GM12875 (cell line): Measurements from ENCODE around the gene SLC39A11.

Experiments used
- H3K4me3 ChIP-seq: one replicate; pipeline ENCODE4 v1.5.1; 2011; ENCODE audit warnings: low read depth, low read length, control low read depth
- TF ChIP-seq, protein P1 (sequence below): IDR thresholded peaks from 2 replicates; pipeline ENCODE4 v1.5.1; 2011; ENCODE audit warnings: low read depth, mild to moderate bottlenecking, control low read depth, inconsistent platforms, low read length, moderate library complexity, borderline replicate concordance; ENCODE audit not compliant: insufficient read depth

The SLC39A11 gene

DNA sequence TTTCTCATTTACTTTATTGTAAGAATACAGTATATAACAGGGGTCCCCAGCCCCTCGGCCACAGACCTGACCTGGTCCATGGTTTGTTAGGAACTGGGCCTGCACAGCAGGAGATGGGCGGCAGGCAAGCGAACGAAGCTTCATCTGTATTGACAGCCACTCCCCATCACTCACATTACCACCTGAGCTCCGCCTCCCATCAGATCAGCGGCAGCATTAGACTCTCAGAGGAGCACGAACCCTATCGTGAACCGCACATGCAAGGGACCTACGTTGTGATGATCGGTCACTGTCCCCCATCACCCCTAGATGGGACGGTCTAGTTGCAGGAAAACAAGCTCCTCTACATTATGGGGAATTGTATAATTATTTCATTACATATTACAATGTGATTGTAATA is 410.6 kb downstream of the SLC39A11 start:
- H3K4me3 ChIP-seq: no peak overlapping the region
- TF ChIP-seq, protein P1, sequence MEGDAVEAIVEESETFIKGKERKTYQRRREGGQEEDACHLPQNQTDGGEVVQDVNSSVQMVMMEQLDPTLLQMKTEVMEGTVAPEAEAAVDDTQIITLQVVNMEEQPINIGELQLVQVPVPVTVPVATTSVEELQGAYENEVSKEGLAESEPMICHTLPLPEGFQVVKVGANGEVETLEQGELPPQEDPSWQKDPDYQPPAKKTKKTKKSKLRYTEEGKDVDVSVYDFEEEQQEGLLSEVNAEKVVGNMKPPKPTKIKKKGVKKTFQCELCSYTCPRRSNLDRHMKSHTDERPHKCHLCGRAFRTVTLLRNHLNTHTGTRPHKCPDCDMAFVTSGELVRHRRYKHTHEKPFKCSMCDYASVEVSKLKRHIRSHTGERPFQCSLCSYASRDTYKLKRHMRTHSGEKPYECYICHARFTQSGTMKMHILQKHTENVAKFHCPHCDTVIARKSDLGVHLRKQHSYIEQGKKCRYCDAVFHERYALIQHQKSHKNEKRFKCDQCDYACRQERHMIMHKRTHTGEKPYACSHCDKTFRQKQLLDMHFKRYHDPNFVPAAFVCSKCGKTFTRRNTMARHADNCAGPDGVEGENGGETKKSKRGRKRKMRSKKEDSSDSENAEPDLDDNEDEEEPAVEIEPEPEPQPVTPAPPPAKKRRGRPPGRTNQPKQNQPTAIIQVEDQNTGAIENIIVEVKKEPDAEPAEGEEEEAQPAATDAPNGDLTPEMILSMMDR: no peak

DNA sequence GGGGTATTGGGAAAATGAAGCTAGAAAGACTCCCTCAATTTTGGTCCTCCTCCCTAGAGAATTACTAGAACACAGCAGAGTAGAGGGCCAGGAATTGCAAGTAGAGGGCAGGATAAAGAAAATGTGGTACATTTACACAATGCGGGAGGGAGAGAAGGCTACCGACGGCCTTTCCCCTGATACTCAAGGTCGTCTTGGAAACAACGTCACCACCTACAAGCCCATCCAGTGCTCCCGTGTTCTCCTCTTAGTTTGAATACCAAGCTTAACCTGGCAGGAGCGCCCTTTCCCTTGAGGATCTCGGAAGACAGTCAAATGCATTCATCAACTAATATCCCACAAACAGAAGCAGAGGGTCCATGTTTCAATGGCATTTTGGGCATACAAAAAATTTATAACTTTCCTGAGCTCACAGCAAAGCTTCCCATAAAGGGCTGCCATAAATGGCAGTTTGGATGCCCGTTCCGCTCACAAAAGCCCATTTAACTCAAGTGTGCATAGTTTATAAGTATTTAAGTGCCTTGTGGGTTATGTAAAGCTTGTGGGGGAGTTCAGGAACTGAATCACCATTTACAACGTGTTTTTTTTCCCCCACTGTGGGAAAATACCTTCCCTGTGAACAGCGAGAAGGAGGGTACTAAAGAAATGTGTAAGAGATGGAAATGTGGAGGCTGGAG is 414.6 kb downstream of the SLC39A11 start:
- no peak overlapping the region for H3K4me3 ChIP-seq
- TF ChIP-seq, protein P1: no peak

DNA sequence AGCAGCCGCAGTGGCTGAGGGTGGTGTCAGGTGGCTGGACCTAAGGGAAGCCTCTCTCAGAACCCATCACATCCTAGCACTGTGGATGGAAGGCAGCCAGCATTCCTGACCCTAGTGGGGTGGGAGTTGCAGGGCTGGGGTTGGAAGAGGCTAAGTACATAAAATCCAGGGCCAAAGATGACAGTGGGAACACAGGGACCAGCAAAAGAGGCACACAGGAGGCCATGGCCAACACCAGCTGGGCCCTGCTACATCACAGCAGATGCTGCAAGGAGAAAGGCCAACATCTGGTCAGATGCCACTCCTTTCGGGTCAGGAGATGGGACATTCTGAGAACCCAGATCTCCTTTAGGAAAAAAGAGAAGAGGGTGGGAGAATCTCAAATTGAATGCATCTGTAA is 415.4 kb downstream of the SLC39A11 start:
- H3K4me3 ChIP-seq: no peak overlapping the region
- TF ChIP-seq, protein P1: no peak

DNA sequence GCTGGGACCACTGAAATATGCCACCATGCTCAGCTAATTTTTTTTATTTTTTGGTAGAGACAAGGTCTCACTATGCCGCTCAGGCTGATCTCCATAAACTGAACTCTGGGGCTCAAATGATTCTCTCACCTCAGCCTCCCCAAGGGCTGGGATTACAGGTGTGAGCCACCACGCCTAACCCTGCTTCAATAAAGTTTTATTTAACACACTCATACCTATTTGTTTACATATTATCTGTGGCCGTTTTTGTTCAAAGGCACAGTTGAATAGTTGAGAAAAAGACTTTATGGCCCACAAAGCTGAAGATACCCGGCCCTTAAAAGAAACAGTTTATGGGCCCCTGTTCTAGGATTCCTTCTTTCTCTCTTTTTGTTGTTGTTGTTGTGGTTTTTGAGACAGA is 419.8 kb downstream of the SLC39A11 start:
- H3K4me3 ChIP-seq: no peak overlapping the region
- TF ChIP-seq, protein P1: no peak

- no peak overlapping the region for H3K4me3 ChIP-seq
- TF ChIP-seq, protein P1: no peak
These were observed 421.5 kb downstream of the SLC39A11 start for GRCh38 chr17:72671016-72671415.

- TF ChIP-seq, protein P1: no peak
- no peak overlapping the region for H3K4me3 ChIP-seq
These were observed 425.1 kb downstream of the SLC39A11 start for GRCh38 chr17:72667096-72668063.
